ENCODE measurements around the gene R3HCC1L.

GRCh38 chr10:98090822-98091221, 43.6 kb upstream of the R3HCC1L start:
- TF ChIP-seq POLR2A (IDR thresholded peaks at IDR 0.05) (no peak), CTCF (IDR thresholded peaks at IDR 0.05) (no peak)

Data from lower leg skin (tissue), 3 donors.